ENCODE data around the gene CNPY1. TPM values are rescaled to one million over a fixed set of nuclear protein-coding genes. Genes with fewer than 3 reads are reported as not detected.
A peak's percentile ranks its signal among the peaks of the same experiment; 100 is the strongest.

CNPY1 gene
- total RNA-seq, 8 experiments from 2014 or later: 0.17 to 0.46 (median 0.28) TPM; not detected in 5

DNA sequence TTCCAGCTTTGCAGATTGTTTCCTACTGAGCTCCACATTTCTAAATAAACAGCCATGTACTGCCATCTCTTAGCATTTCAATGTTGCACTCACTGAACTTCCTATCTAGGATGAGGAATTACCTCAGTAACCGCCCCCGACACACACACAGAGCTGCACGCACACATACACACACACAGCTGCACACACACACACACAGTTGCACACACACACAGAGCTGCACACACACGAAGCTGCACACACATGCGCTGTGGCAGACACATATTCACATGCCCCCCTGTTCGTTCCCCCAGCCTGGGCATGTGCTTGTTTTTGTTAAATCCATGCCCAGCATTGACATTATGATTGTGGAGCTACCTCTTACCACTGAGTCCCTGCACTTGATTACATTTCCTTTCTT lies 39.6 kb upstream of the CNPY1 start:
- Histone ChIP-seq H3K4me3 (no peak overlapping the region), H3K27ac (no peak overlapping the region), H3K4me1 (replicated peaks in 1 of 2) (peaks cover 10 to 20% of the 10 kb centered on the region in 2 donors)
- WGBS, 10 experiments: 50 to 65% (median 62%) methylated on average over 2 to 4 of the region's 6 CpGs; no CpG with 5 or more reads in 7 of the 10 experiments
- no peak for ATAC-seq (replicated peaks in 6 of 8)
- in situ Hi-C loops (cut with MboI; ENCODE audit: low pct_unique_long_range_greater_than_20kb in 2 of 9, low sequenced_read_pairs in 9 of 9, unreplicated experiment in 9 of 9): no loop called here

GRCh38 chr7:155585532-155585895 lies 39.2 kb upstream of the CNPY1 start:
- 52 to 100% (median 80%) methylated on average over 1 to 6 of the region's 8 CpGs; no CpG with 5 or more reads in 3 of the 10 experiments for whole genome bisulfite sequencing, 10 experiments
- H3K4me1 ChIP-seq (replicated peaks in 1 of 2): peaks cover 10 to 16% of the 10 kb centered on the region in 2 donors
- ATAC-seq (replicated peaks in 6 of 8): no peak
- H3K27ac ChIP-seq: no peak overlapping the region
- no peak overlapping the region for H3K4me3 ChIP-seq
- in situ Hi-C loops (cut with MboI; ENCODE audit: low pct_unique_long_range_greater_than_20kb in 2 of 9, low sequenced_read_pairs in 9 of 9, unreplicated experiment in 9 of 9): no loop called here

- peak in 3 of 8 experiments; percentile 88 to 93 (median 92) for ATAC-seq (replicated peaks in 6 of 8)
- Histone ChIP-seq H3K27ac (no peak overlapping the region), H3K4me1 (replicated peaks in 1 of 2) (peaks cover 4 to 11% of the 10 kb centered on the region in 2 donors), H3K4me3 (no peak overlapping the region)
- 0 to 89% (median 68%) methylated on average over 2 to 12 of the region's 17 CpGs; no CpG with 5 or more reads in 1 of the 10 experiments for WGBS, 10 experiments
- in situ Hi-C loops (cut with MboI; ENCODE audit: low pct_unique_long_range_greater_than_20kb in 2 of 9, low sequenced_read_pairs in 9 of 9, unreplicated experiment in 9 of 9): no loop called here
Observed at GRCh38 chr7:155584763-155585531, 38.6 kb upstream of the CNPY1 start.

GRCh38 chr7:155584261-155584660 lies 37.9 kb upstream of the CNPY1 start:
- no peak for ATAC-seq (replicated peaks in 6 of 8)
- in situ Hi-C loops (cut with MboI; ENCODE audit: low pct_unique_long_range_greater_than_20kb in 2 of 9, low sequenced_read_pairs in 9 of 9, unreplicated experiment in 9 of 9): no loop called here
- Histone ChIP-seq H3K4me3 (no peak overlapping the region), H3K27ac (no peak overlapping the region), H3K4me1 (replicated peaks in 1 of 2) (peaks cover 0 to 5% of the 10 kb centered on the region in 2 donors)
- 17 to 100% (median 84%) methylated on average over 1 to 5 of the region's 7 CpGs; no CpG with 5 or more reads in 6 of the 10 experiments for WGBS, 10 experiments

DNA sequence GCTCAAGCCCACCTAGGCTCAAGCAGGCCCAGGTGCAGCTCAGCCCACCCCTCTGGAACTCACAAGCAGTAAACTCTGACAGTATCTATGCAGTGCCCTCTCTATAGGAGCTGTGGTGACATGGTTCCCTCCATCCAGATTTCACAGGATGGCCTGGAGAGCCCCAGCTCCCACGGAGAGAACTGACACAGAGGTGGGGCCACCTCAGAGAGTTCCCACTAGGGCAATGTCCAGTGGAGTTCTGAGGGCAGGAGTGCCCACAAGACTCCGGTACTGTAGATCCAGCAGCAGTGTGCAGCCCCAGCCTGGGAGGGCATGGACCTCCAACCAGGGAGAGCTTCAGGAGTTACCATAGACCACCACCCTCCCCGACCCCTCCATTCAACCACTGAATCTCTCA lies 37.3 kb upstream of the CNPY1 start:
- Histone ChIP-seq H3K4me1 (replicated peaks in 1 of 2) (no peaks in the 10 kb centered on the region), H3K4me3 (no peak overlapping the region), H3K27ac (no peak overlapping the region)
- ATAC-seq (replicated peaks in 6 of 8): no peak
- 33 to 40% methylated on average over 1 of the region's 3 CpGs; no CpG with 5 or more reads in 8 of the 10 experiments for WGBS, 10 experiments
- in situ Hi-C loops (cut with MboI; ENCODE audit: low pct_unique_long_range_greater_than_20kb in 2 of 9, low sequenced_read_pairs in 9 of 9, unreplicated experiment in 9 of 9): no loop called here

DNA sequence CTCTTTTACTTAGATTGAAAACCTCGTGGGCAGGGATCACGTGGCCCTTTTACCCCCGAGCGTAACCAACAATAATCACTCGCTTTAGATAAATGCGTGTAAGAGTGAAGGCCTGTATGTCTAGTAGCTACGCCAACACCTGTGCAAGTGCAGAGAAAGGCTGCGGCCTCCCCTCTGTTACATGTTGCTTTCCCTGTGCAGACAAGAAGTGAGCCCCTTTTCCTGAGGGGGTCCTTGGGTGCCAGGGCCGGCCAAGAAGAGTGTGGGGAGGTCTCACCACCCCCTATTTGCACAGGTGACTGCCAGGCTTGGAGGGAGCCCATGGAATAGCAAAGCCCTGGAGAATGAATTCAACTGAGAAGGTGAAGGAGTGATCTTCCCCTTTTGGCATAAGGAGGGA lies 35.6 kb upstream of the CNPY1 start:
- in situ Hi-C loops (cut with MboI; ENCODE audit: low pct_unique_long_range_greater_than_20kb in 2 of 9, low sequenced_read_pairs in 9 of 9, unreplicated experiment in 9 of 9): no loop called here
- no peak overlapping the region for H3K4me3 ChIP-seq
- no peak for ATAC-seq (replicated peaks in 6 of 8)
- H3K4me1 ChIP-seq (replicated peaks in 1 of 2): no peaks in the 10 kb centered on the region
- 36 to 100% (median 64%) methylated on average over 1 to 9 of the region's 9 CpGs; no CpG with 5 or more reads in 1 of the 10 experiments for WGBS, 10 experiments
- no peak overlapping the region for H3K27ac ChIP-seq

DNA sequence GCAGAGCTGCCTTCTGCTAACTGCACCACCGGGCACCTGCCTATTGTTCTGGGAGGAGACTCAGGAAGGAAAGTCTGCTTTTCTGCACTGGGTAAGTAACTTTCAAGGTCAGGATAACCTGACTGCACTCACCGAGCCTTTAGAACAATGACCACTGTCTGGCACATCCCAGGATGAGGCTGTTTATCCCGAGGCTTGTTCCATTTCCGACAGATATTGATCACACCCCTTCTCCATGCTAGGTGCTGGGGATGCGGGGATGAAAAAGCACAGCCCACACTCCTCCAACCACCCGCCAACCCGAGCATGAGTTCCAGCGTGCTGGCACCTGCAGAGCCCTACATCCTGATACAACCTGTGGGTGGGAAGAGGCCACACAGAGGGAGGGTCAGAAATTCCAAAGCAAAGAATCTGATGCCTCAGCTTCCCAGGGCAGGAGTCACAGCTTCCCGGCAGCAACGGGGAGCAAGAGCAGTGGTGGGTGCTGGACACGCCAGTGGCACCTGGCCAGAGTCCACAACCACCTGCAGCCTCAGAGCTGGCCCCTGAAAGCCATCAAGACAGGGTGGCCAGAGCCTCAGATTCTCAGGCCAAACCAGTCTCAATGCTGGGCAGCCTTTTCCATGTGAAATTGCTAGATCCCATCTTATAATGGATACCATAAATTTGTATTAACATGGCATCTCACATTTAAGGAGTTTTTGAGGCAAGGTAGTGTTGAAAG lies 34.9 kb upstream of the CNPY1 start:
- in situ Hi-C loops (cut with MboI; ENCODE audit: low pct_unique_long_range_greater_than_20kb in 2 of 9, low sequenced_read_pairs in 9 of 9, unreplicated experiment in 9 of 9): no loop called here
- Histone ChIP-seq H3K27ac (no peak overlapping the region), H3K4me3 (no peak overlapping the region), H3K4me1 (replicated peaks in 1 of 2) (no peaks in the 10 kb centered on the region)
- 31 to 80% (median 67%) methylated on average over 1 to 7 of the region's 11 CpGs; no CpG with 5 or more reads in 4 of the 10 experiments for WGBS, 10 experiments
- ATAC-seq (replicated peaks in 6 of 8): no peak

DNA sequence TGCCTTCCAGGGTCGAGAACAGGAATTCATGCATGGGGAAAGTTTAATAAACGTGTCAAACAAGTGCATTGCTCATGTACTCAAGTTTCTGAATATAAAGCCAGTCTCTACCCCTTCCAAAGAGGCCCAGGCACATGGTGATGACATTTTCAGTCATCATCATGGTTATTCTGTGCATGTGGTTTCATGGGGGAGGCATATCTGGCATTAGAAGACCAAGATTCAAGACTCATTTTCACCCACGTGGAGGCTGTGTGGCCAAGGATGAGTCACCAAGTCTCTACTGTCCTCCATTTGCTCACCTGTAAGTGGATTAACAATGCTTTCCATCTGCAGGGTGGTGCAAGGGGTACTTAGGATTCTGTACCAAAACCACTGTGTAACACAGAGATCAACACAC lies 34.0 kb upstream of the CNPY1 start:
- in situ Hi-C loops (cut with MboI; ENCODE audit: low pct_unique_long_range_greater_than_20kb in 2 of 9, low sequenced_read_pairs in 9 of 9, unreplicated experiment in 9 of 9): no loop called here
- no peak overlapping the region for H3K4me3 ChIP-seq
- no peak for ATAC-seq (replicated peaks in 6 of 8)
- H3K4me1 ChIP-seq (replicated peaks in 1 of 2): no peaks in the 10 kb centered on the region
- 0 to 80% (median 39%) methylated on average over 1 to 3 of the region's 3 CpGs; no CpG with 5 or more reads in 5 of the 10 experiments for WGBS, 10 experiments
- no peak overlapping the region for H3K27ac ChIP-seq

- WGBS, 10 experiments: 18 to 84% (median 80%) methylated on average over 2 to 5 of the region's 13 CpGs; no CpG with 5 or more reads in 7 of the 10 experiments
- H3K4me3 ChIP-seq: no peak overlapping the region
- no peak for ATAC-seq (replicated peaks in 6 of 8)
- in situ Hi-C loops (cut with MboI; ENCODE audit: low pct_unique_long_range_greater_than_20kb in 2 of 9, low sequenced_read_pairs in 9 of 9, unreplicated experiment in 9 of 9): no loop called here
- H3K27ac ChIP-seq: no peak overlapping the region
- no peaks in the 10 kb centered on the region for H3K4me1 ChIP-seq (replicated peaks in 1 of 2)
Observed at GRCh38 chr7:155579565-155579964, 33.2 kb upstream of the CNPY1 start.

- Histone ChIP-seq H3K4me3 (no peak overlapping the region), H3K27ac (no peak overlapping the region), H3K4me1 (replicated peaks in 1 of 2) (no peaks in the 10 kb centered on the region)
- in situ Hi-C loops (cut with MboI; ENCODE audit: low pct_unique_long_range_greater_than_20kb in 2 of 9, low sequenced_read_pairs in 9 of 9, unreplicated experiment in 9 of 9): no loop called here
- WGBS, 10 experiments: 70 to 100% (median 91%) methylated on average over 1 to 7 of the region's 13 CpGs; no CpG with 5 or more reads in 6 of the 10 experiments
- ATAC-seq (replicated peaks in 6 of 8): no peak
Observed at GRCh38 chr7:155578016-155578415, 31.7 kb upstream of the CNPY1 start.

- no peak overlapping the region for H3K4me3 ChIP-seq
- no peak for ATAC-seq (replicated peaks in 6 of 8)
- no peak overlapping the region for H3K27ac ChIP-seq
- WGBS, 10 experiments: 0 to 100% (median 100%) methylated on average over 1 to 2 of the region's 16 CpGs; no CpG with 5 or more reads in 7 of the 10 experiments
- no peaks in the 10 kb centered on the region for H3K4me1 ChIP-seq (replicated peaks in 1 of 2)
- in situ Hi-C loops (cut with MboI; ENCODE audit: low pct_unique_long_range_greater_than_20kb in 2 of 9, low sequenced_read_pairs in 9 of 9, unreplicated experiment in 9 of 9): no loop called here
Observed at GRCh38 chr7:155577509-155577905, 31.1 kb upstream of the CNPY1 start.

DNA sequence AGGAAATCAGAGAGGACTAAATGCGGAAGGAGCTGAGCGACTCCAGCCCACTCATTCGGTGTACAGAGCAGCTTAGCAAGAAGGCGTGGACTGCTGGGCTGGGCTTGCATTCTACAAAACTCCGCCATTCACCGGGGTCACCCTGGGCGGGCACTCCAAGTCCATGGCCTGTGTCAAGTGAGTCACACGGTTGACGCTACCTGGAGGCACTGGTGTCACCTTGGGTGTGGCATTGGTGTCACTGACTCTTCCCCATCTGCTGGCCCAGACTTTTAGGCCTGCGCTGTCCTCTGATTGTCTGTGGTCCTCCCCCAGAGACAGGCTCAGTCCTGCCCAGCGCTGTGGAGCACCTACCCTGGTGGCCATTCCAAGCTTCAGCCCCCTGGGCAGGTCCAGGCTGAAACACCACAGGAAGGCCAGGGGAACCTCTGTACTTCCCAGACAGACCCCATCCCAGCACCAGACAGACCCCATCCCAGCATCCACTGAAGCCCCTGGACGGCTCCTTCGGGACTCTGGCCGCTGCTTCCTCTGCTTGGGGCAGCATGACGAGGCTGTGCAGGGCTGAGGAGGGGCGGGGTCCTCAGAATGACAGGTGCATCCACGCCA lies 30.6 kb upstream of the CNPY1 start:
- WGBS, 10 experiments: 29 to 92% (median 77%) methylated on average over 2 to 9 of the region's 17 CpGs; no CpG with 5 or more reads in 2 of the 10 experiments
- Histone ChIP-seq H3K27ac (no peak overlapping the region), H3K4me1 (replicated peaks in 1 of 2) (no peaks in the 10 kb centered on the region), H3K4me3 (no peak overlapping the region)
- ATAC-seq (replicated peaks in 6 of 8): peak in 1 of 8 experiments; percentile 70
- in situ Hi-C loops (cut with MboI; ENCODE audit: low pct_unique_long_range_greater_than_20kb in 2 of 9, low sequenced_read_pairs in 9 of 9, unreplicated experiment in 9 of 9): no loop called here

DNA sequence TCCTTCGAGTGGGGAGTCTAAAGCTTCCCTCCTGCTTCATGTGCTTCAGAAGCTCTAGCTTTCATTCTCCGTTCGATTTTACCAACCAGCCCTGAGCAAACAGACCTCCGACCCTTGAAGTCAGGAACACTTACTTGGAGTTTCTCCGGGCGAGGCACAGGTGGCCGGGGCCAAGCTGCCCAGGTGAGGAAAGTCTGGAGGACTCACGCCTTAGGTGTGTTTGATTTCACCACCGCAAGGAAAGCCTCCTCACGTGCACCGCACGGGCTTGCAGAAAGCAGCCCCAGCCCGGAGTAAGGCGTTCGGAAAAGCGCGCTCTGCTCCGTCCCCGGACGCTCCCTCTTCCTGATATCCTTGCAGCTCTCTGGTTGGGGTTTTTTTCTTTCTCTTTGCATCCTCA lies 30.1 kb upstream of the CNPY1 start:
- ATAC-seq (replicated peaks in 6 of 8): no peak
- in situ Hi-C loops (cut with MboI; ENCODE audit: low pct_unique_long_range_greater_than_20kb in 2 of 9, low sequenced_read_pairs in 9 of 9, unreplicated experiment in 9 of 9): no loop called here
- WGBS, 10 experiments: 20 to 100% (median 84%) methylated on average over 1 to 20 of the region's 20 CpGs
- no peak overlapping the region for H3K4me3 ChIP-seq
- H3K27ac ChIP-seq: no peak overlapping the region
- no peaks in the 10 kb centered on the region for H3K4me1 ChIP-seq (replicated peaks in 1 of 2)

Data from motor neuron (in vitro differentiated cells).